GM23338 (cell line): ENCODE measurements around the gene STK17A.

Experiments used
- CREB1 ChIP-seq: fragments of 250-450 bp; sonication (Bioruptor Pico); IDR thresholded peaks from 2 replicates; pipeline ENCODE4 v1.5.0; 2020; ENCODE audit warnings: low read depth, mild to moderate bottlenecking, moderate library complexity
- EZH2 ChIP-seq: fragments of 200-600 bp; sonication (generic); IDR thresholded peaks from one replicate; pipeline ENCODE4 v1.8.0; 2017; ENCODE audit warnings: antibody characterized with exemption, mild to moderate bottlenecking, low read depth; ENCODE audit not compliant: unreplicated experiment
- EZH2phosphoT487 ChIP-seq: fragments of 200-600 bp; sonication (generic); IDR thresholded peaks from one replicate; pipeline ENCODE4 v1.8.1; 2018; ENCODE audit warnings: antibody characterized with exemption; ENCODE audit not compliant: unreplicated experiment
- JUNB ChIP-seq: IDR thresholded peaks from one replicate; pipeline ENCODE4 v1.6.1; 2016; ENCODE audit warnings: antibody characterized with exemption; ENCODE audit not compliant: unreplicated experiment
- POLR2AphosphoS5 ChIP-seq: IDR thresholded peaks from 2 replicates; pipeline ENCODE4 v1.6.1; 2016; ENCODE audit warnings: antibody characterized with exemption, low read depth
- ZNF331 ChIP-seq: fragments of 250-450 bp; sonication (Bioruptor Pico); IDR thresholded peaks from 2 replicates; pipeline ENCODE4 v1.5.0; 2020; ENCODE audit warnings: low read depth, mild to moderate bottlenecking, moderate library complexity
- TF ChIP-seq, protein P1 (sequence below), 2 experiments: fragments of 200-600 bp in 1 of 2; sonication (generic) in 1 of 2; conservative IDR thresholded peaks; 2 replicates each; pipeline versions ENCODE4 v1.5.1 to v1.6.1; 2016 to 2017; ENCODE audit warnings: antibody characterized with exemption in 2 of 2, low read depth in 2 of 2, mild to moderate bottlenecking in 2 of 2, moderate library complexity in 1 of 2
- TF ChIP-seq, protein P2 (sequence below): IDR thresholded peaks from one replicate; pipeline ENCODE4 v1.6.1; 2018; ENCODE audit warnings: antibody characterized with exemption; ENCODE audit not compliant: unreplicated experiment

DNA sequence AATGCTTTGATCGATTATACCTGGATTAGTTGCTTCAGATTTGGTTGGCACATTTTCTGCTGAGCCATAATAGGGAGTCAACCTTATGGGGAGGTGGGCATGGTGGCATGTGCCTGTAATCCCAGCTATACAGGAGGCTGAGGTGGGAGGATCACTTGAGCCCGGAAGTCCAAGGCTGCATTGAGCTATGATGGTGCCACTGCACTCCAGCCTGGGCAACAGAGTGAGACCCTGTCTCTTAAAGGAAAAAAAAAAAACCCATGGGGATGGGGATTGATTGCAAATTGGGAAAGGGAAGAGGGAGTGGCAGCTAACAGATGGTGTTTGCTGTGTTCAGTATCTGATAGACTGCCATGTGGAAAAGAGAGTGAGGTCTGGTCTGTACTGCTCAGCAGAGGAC lies 11.1 kb downstream of the STK17A start:
- TF ChIP-seq, protein P1, sequence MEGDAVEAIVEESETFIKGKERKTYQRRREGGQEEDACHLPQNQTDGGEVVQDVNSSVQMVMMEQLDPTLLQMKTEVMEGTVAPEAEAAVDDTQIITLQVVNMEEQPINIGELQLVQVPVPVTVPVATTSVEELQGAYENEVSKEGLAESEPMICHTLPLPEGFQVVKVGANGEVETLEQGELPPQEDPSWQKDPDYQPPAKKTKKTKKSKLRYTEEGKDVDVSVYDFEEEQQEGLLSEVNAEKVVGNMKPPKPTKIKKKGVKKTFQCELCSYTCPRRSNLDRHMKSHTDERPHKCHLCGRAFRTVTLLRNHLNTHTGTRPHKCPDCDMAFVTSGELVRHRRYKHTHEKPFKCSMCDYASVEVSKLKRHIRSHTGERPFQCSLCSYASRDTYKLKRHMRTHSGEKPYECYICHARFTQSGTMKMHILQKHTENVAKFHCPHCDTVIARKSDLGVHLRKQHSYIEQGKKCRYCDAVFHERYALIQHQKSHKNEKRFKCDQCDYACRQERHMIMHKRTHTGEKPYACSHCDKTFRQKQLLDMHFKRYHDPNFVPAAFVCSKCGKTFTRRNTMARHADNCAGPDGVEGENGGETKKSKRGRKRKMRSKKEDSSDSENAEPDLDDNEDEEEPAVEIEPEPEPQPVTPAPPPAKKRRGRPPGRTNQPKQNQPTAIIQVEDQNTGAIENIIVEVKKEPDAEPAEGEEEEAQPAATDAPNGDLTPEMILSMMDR (conservative IDR thresholded peaks at IDR 0.05; ENCODE audit: low read depth in 2 of 2) = no peak
- no peak for TF ChIP-seq EZH2phosphoT487
- TF ChIP-seq, protein P2, sequence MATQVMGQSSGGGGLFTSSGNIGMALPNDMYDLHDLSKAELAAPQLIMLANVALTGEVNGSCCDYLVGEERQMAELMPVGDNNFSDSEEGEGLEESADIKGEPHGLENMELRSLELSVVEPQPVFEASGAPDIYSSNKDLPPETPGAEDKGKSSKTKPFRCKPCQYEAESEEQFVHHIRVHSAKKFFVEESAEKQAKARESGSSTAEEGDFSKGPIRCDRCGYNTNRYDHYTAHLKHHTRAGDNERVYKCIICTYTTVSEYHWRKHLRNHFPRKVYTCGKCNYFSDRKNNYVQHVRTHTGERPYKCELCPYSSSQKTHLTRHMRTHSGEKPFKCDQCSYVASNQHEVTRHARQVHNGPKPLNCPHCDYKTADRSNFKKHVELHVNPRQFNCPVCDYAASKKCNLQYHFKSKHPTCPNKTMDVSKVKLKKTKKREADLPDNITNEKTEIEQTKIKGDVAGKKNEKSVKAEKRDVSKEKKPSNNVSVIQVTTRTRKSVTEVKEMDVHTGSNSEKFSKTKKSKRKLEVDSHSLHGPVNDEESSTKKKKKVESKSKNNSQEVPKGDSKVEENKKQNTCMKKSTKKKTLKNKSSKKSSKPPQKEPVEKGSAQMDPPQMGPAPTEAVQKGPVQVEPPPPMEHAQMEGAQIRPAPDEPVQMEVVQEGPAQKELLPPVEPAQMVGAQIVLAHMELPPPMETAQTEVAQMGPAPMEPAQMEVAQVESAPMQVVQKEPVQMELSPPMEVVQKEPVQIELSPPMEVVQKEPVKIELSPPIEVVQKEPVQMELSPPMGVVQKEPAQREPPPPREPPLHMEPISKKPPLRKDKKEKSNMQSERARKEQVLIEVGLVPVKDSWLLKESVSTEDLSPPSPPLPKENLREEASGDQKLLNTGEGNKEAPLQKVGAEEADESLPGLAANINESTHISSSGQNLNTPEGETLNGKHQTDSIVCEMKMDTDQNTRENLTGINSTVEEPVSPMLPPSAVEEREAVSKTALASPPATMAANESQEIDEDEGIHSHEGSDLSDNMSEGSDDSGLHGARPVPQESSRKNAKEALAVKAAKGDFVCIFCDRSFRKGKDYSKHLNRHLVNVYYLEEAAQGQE = no peak
- no peak for TF ChIP-seq EZH2
- TF ChIP-seq JUNB = no peak
- TF ChIP-seq ZNF331 (CRISPR knock-in tag) = no peak
- TF ChIP-seq POLR2AphosphoS5 = no peak
- no peak for TF ChIP-seq CREB1 (CRISPR knock-in tag)
